Parathyroid adenoma (tissue), 2 donors: ENCODE measurements around the gene CDH13.

Experiments
- H2AFZ ChIP-seq: fragments of 300-600 bp; sonication (generic); one replicate; pipeline ENCODE4 v1.7.0; 2017; ENCODE audit warnings: antibody characterized with exemption, mild to moderate bottlenecking
- H3K27ac ChIP-seq: fragments of 300-600 bp; sonication (generic); one replicate; pipeline ENCODE4 v1.7.0; 2017
- H3K27me3 ChIP-seq: fragments of 300-600 bp; sonication (generic); one replicate; pipeline ENCODE4 v1.7.0; 2017; ENCODE audit warnings: low read length; ENCODE audit not compliant: control insufficient read depth, insufficient read depth
- H3K36me3 ChIP-seq: fragments of 300-600 bp; sonication (generic); one replicate; pipeline ENCODE4 v1.7.0; 2017; ENCODE audit warnings: low read length; ENCODE audit not compliant: control insufficient read depth, insufficient read depth
- H3K4me1 ChIP-seq: fragments of 300-600 bp; sonication (generic); one replicate; pipeline ENCODE4 v1.7.0; 2017; ENCODE audit warnings: control low read depth
- H3K4me2 ChIP-seq: fragments of 300-600 bp; sonication (generic); one replicate; pipeline ENCODE4 v1.7.0; 2017; ENCODE audit warnings: low read length
- H3K4me3 ChIP-seq: fragments of 300-600 bp; sonication (generic); one replicate; pipeline ENCODE4 v1.7.0; 2017; ENCODE audit warnings: low read depth, low read length
- H3K79me2 ChIP-seq: fragments of 300-600 bp; sonication (generic); one replicate; pipeline ENCODE4 v1.7.0; 2017; ENCODE audit warnings: control low read depth
- H3K9ac ChIP-seq: fragments of 300-600 bp; sonication (generic); one replicate; pipeline ENCODE4 v1.7.0; 2017; ENCODE audit warnings: mild to moderate bottlenecking
- H3K9me3 ChIP-seq: fragments of 300-600 bp; sonication (generic); one replicate; pipeline ENCODE4 v1.7.0; 2017; ENCODE audit warnings: low read length; ENCODE audit not compliant: control insufficient read depth
- CTCF ChIP-seq: fragments of 300-600 bp; sonication (generic); IDR thresholded peaks from one replicate; pipeline ENCODE4 v1.7.0; 2017; ENCODE audit warnings: antibody characterized with exemption, mild to moderate bottlenecking
- donor health status: primary hyperparathyroidism.

Gene CDH13

GRCh38 chr16:83238949-83239691 is 612.4 kb downstream of the CDH13 start:
- Histone ChIP-seq H3K4me3 (no peak overlapping the region), H3K9ac (no peak overlapping the region), H3K27me3 (no peaks in the 10 kb centered on the region), H3K79me2 (no peaks in the 10 kb centered on the region), H3K4me2 (no peak overlapping the region), H3K36me3 (no peaks in the 10 kb centered on the region), H3K27ac (no peak overlapping the region), H3K4me1 (no peaks in the 10 kb centered on the region), H3K9me3 (no peaks in the 10 kb centered on the region), H2AFZ (no peak overlapping the region)
- no peak for TF ChIP-seq CTCF

- H3K4me2 ChIP-seq: no peak overlapping the region
Observed at GRCh38 chr16:83244057-83244456, 617.3 kb downstream of the CDH13 start.

GRCh38 chr16:83245061-83245460 is 618.3 kb downstream of the CDH13 start:
- H3K9ac ChIP-seq: no peak overlapping the region
- no peak for TF ChIP-seq CTCF
- H3K4me1 ChIP-seq: no peaks in the 10 kb centered on the region
- no peaks in the 10 kb centered on the region for H3K9me3 ChIP-seq
- H3K36me3 ChIP-seq: no peaks in the 10 kb centered on the region
- no peak overlapping the region for H3K4me2 ChIP-seq
- no peak overlapping the region for H3K27ac ChIP-seq
- no peaks in the 10 kb centered on the region for H3K27me3 ChIP-seq
- H3K4me3 ChIP-seq: no peak overlapping the region
- H2AFZ ChIP-seq: no peak overlapping the region
- H3K79me2 ChIP-seq: no peaks in the 10 kb centered on the region

More at GRCh38 chr16:83244057-83244456, 617.3 kb downstream of the CDH13 start:
- Histone ChIP-seq H3K27ac (no peak overlapping the region), H3K4me1 (no peaks in the 10 kb centered on the region), H3K9me3 (no peaks in the 10 kb centered on the region), H2AFZ (no peak overlapping the region), H3K9ac (no peak overlapping the region), H3K36me3 (no peaks in the 10 kb centered on the region), H3K79me2 (no peaks in the 10 kb centered on the region), H3K4me3 (no peak overlapping the region), H3K27me3 (no peaks in the 10 kb centered on the region)
- TF ChIP-seq CTCF: no peak

GRCh38 chr16:83247767-83248372 is 621.1 kb downstream of the CDH13 start:
- H2AFZ ChIP-seq: no peak overlapping the region
- no peaks in the 10 kb centered on the region for H3K4me1 ChIP-seq
- no peak for TF ChIP-seq CTCF
- H3K27ac ChIP-seq: no peak overlapping the region
- H3K36me3 ChIP-seq: no peaks in the 10 kb centered on the region
- H3K9ac ChIP-seq: no peak overlapping the region
- no peak overlapping the region for H3K4me3 ChIP-seq
- H3K27me3 ChIP-seq: no peaks in the 10 kb centered on the region
- H3K79me2 ChIP-seq: no peaks in the 10 kb centered on the region
- no peak overlapping the region for H3K4me2 ChIP-seq
- no peaks in the 10 kb centered on the region for H3K9me3 ChIP-seq
